Measurements from ENCODE around the gene PALLD. TPM values are rescaled to one million over a fixed set of nuclear protein-coding genes. Genes with fewer than 3 reads are reported as not detected.

The PALLD gene
- total and polyA plus RNA-seq, 2 of the 8 experiments (the other 6 are each of a cell fraction or from before 2014, with no cell fraction given), result 10.5 to 25.0 TPM

DNA sequence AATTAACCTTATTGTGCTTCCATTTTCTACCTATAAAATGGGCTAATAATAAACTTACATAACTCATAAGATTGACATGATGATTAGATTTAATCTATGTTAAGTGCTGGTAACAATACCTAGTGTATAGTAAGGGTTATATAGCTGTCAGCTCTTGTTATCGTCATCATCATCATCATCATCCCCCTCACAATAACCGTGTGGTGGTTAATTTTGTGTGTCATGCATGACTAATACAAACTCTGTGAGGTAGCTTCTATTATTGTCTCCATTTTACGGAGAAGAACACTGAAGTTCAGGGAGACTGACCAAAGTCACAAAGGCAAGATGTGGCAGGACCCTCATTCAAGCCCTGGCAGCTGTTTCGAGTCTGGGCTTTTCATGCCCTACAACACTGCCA, 211.3 kb downstream of the PALLD start (continued):
- no peak for TF ChIP-seq CHD7 (IDR thresholded peaks at IDR 0.05; ENCODE audit: insufficient replicate concordance, low read length)

All from H1 (cell line).